K562 (cell line): ENCODE data around the gene C16orf90. TPM values are rescaled to one million over a fixed set of nuclear protein-coding genes. Genes with fewer than 3 reads are reported as not detected.

Source experiments
- ATAC-seq: fragments of 200-7000 bp; cut with Tn5 transposase; 3 replicates; pipeline ENCODE4 v1.9.1; 2020; ENCODE audit warnings: moderate library complexity
- BruUV-seq: library from RNA; stranded (reverse); fragments of 400-500 nt; replicated peaks from 2 replicates; lab custom pipeline; 2021; lab: Mats Ljungman, UMichigan
- CTCF ChIA-PET: fragments of 300-600 bp; formaldehyde crosslinking; extraction: SDS; loops from one replicate; lab custom pipeline; 2021; ENCODE audit warnings: low intra/inter-chr PET ratio; lab: Yijun Ruan, JAX
- POLR2A ChIA-PET: fragments of 300-600, 350-650 bp; sonication (Branson Sonifier 250); formaldehyde crosslinking; extraction: SDS; loops from one replicate; lab custom pipeline; 2021; ENCODE audit warnings: antibody characterized with exemption, inconsistent platforms; lab: Yijun Ruan, JAX
- DNase-seq, 4 experiments: peaks; one replicate each; pipeline versions ENCODE4 v3.0.0 to v3.0.0-alpha.2; 2011 to 2018; ENCODE audit warnings: low spot score in 3 of 4, mixed read lengths in 3 of 4; ENCODE audit errors: extremely low read depth in 1 of 4
- FAIRE-seq: peaks from 2 replicates; lab custom pipeline; 2011; peaks lifted over from hg19 to GRCh38; lab: Jason Lieb, UNC
- H2AFZ ChIP-seq: 2 replicates; pipeline ENCODE4 v1.6.0; 2011; ENCODE audit warnings: low read depth, low read length, control low read depth, inconsistent platforms
- H3K27ac ChIP-seq: fragments of 200-600 bp; 3 replicates; pipeline ENCODE4 v1.8.0; 2011; ENCODE audit warnings: low read depth, mild to moderate bottlenecking, control low read depth, inconsistent platforms, low read length, moderate library complexity, mixed read lengths; ENCODE audit errors: extremely low read depth
- H3K27me3 ChIP-seq, 2 experiments: fragments of 300-600 bp in 1 of 2; 2 replicates in 1 of 2; 3 replicates in 1 of 2; pipeline versions ENCODE4 v1.6.0 to v1.8.0; 2011; ENCODE audit warnings: inconsistent platforms in 2 of 2, low read length in 2 of 2, mild to moderate bottlenecking in 1 of 2, mixed read lengths in 1 of 2, moderate library complexity in 1 of 2; ENCODE audit not compliant: control insufficient read depth in 2 of 2, insufficient read depth in 2 of 2
- H3K36me3 ChIP-seq: fragments of 300-600 bp; 3 replicates; pipeline ENCODE4 v1.8.0; 2011; ENCODE audit warnings: mild to moderate bottlenecking, low read length, inconsistent platforms; ENCODE audit not compliant: control insufficient read depth, insufficient read depth
- H3K4me1 ChIP-seq, 2 experiments: fragments of 200-600 bp in 1 of 2; replicated peaks in 1 of 2; 2 replicates in 1 of 2; 3 replicates in 1 of 2; pipeline versions ENCODE4 v1.5.1 to v1.8.0; 2011; ENCODE audit warnings: inconsistent platforms in 2 of 2, low read length in 2 of 2, mild to moderate bottlenecking in 1 of 2, mixed read lengths in 1 of 2, moderate library complexity in 1 of 2; ENCODE audit not compliant: control insufficient read depth in 2 of 2, insufficient read depth in 2 of 2
- H3K4me2 ChIP-seq: 2 replicates; pipeline ENCODE4 v1.6.1; 2011; ENCODE audit warnings: low read length, control low read depth, inconsistent platforms, mixed read lengths; ENCODE audit not compliant: insufficient read depth
- H3K4me3 ChIP-seq: fragments of 200-600 bp; sonication (generic), shearing (Covaris generic); 2 replicates; pipeline ENCODE4 v1.5.1; 2016; ENCODE audit warnings: control low read depth, inconsistent platforms
- H3K79me2 ChIP-seq: fragments of 200-600 bp; 3 replicates; pipeline ENCODE4 v1.8.0; 2011; ENCODE audit warnings: low read length, inconsistent platforms; ENCODE audit not compliant: control insufficient read depth, insufficient read depth
- H3K9ac ChIP-seq, 2 experiments: 2 replicates each; pipeline versions ENCODE4 v1.6.0 to v1.6.1; 2011; ENCODE audit warnings: low read depth in 2 of 2, low read length in 2 of 2, control low read depth in 1 of 2, inconsistent platforms in 1 of 2, mild to moderate bottlenecking in 1 of 2, mixed read lengths in 1 of 2; ENCODE audit not compliant: insufficient read depth in 1 of 2
- H3K9me1 ChIP-seq: one replicate; pipeline ENCODE4 v1.6.0; 2011; ENCODE audit warnings: inconsistent platforms, mild to moderate bottlenecking, low read length, moderate library complexity; ENCODE audit not compliant: control insufficient read depth, insufficient read depth
- H3K9me3 ChIP-seq: replicated peaks from 2 replicates; pipeline ENCODE4 v1.5.1; 2011; ENCODE audit warnings: low read depth, low read length, inconsistent platforms; ENCODE audit not compliant: control insufficient read depth, insufficient read depth
- H4K20me1 ChIP-seq: replicated peaks from 2 replicates; pipeline ENCODE4 v1.6.1; 2011; ENCODE audit warnings: low read length, inconsistent platforms, mixed read lengths; ENCODE audit not compliant: control insufficient read depth, insufficient read depth
- SAFB ChIP-seq: fragments of 200-400 bp; formaldehyde crosslinking; IDR thresholded peaks from 2 replicates; pipeline ENCODE4 v1.6.1; 2017; ENCODE audit warnings: low read depth, low read length, borderline replicate concordance
- WGBS: fragments of 100-300 bp; shearing (Covaris generic); methylation state at CpG from one replicate; pipeline ENCODE4 v1.1.6; 2016; ENCODE audit warnings: low coverage, mixed read lengths; ENCODE audit not compliant: insufficient coverage; ENCODE audit errors: missing lambda C conversion rate; 5-methylcytosine and 5-hydroxymethylcytosine counted together
- in situ Hi-C: fragments of 300-500 bp; cut with MboI; formaldehyde crosslinking; loops from 4 replicates; pipeline ENCODE4 v1.15.0; 2018; ENCODE audit warnings: inconsistent platforms, mixed read lengths
- intact Hi-C: fragments of 100-400 bp; cut with micrococcal nuclease; formaldehyde crosslinking; loops from 2 replicates; pipeline ENCODE4 v1.14.2; 2022
- polyA plus RNA-seq, 8 experiments: library from polyadenylated mRNA; depleted of rRNA in 4 of 8; stranded (reverse) in 5 of 8; unstranded in 3 of 8; fragments of >200 nt; fragmentation: Nextera tagmentation in 2 of 8; fragmentation: Illumina TruSeq in 1 of 8; extraction: Ambion mirVana in 2 of 8; extraction: Trizol in 1 of 8; gene quantifications; 2 replicates each; pipeline versions ENCODE4 v1.2.1 to v1.2.3, GENCODE V29; 2011 to 2014; ENCODE audit warnings: inconsistent platforms in 1 of 8, missing spikeins in 1 of 8
- total RNA-seq, 7 experiments: library from RNA; depleted of rRNA in 6 of 7; stranded (reverse); fragments of >200 nt in 6 of 7; fragmentation: Illumina TruSeq in 2 of 7; extraction: Trizol in 2 of 7; gene quantifications; 2 replicates each; pipeline versions ENCODE4 v1.2.1 to v1.2.3, GENCODE V29; 2011 to 2021; ENCODE audit warnings: low replicate concordance in 1 of 7
- TF ChIP-seq, protein P1 (sequence below): fragments of 450-650 bp; IDR thresholded peaks from 2 replicates; pipeline ENCODE4 v1.6.1; 2018; ENCODE audit not compliant: partially characterized antibody

The C16orf90 gene
- total and polyA plus RNA-seq, 9 of the 15 experiments (the other 6 are each of a cell fraction or from before 2014, with no cell fraction given) = not detected

DNA sequence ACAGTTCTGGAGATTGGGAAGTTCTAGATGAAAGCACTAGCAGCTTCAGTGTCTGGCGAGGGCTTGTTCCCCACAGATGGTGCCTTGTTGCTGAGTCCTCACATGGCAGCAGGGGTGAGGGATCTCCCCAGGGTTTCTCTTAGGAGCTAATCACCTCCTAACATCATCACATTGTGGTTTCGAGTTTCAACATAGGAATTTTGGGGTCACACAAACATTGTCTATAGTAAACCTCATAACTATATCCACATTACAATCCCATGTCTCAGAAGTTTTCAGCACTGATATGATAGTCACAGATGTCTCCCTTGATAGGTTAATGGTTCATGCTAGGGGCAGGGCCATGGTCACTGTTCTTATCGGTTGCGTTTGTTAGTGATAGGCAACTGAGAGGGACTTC is 19.3 kb upstream of the C16orf90 start (continued):
- TF ChIP-seq, protein P1, sequence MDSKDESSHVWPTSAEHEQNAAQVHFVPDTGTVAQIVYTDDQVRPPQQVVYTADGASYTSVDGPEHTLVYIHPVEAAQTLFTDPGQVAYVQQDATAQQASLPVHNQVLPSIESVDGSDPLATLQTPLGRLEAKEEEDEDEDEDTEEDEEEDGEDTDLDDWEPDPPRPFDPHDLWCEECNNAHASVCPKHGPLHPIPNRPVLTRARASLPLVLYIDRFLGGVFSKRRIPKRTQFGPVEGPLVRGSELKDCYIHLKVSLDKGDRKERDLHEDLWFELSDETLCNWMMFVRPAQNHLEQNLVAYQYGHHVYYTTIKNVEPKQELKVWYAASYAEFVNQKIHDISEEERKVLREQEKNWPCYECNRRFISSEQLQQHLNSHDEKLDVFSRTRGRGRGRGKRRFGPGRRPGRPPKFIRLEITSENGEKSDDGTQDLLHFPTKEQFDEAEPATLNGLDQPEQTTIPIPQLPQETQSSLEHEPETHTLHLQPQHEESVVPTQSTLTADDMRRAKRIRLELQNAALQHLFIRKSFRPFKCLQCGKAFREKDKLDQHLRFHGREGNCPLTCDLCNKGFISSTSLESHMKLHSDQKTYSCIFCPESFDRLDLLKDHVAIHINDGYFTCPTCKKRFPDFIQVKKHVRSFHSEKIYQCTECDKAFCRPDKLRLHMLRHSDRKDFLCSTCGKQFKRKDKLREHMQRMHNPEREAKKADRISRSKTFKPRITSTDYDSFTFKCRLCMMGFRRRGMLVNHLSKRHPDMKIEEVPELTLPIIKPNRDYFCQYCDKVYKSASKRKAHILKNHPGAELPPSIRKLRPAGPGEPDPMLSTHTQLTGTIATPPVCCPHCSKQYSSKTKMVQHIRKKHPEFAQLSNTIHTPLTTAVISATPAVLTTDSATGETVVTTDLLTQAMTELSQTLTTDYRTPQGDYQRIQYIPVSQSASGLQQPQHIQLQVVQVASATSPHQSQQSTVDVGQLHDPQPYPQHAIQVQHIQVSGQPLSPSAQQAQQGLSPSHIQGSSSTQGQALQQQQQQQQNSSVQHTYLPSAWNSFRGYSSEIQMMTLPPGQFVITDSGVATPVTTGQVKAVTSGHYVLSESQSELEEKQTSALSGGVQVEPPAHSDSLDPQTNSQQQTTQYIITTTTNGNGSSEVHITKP = peak; percentile 45

DNA sequence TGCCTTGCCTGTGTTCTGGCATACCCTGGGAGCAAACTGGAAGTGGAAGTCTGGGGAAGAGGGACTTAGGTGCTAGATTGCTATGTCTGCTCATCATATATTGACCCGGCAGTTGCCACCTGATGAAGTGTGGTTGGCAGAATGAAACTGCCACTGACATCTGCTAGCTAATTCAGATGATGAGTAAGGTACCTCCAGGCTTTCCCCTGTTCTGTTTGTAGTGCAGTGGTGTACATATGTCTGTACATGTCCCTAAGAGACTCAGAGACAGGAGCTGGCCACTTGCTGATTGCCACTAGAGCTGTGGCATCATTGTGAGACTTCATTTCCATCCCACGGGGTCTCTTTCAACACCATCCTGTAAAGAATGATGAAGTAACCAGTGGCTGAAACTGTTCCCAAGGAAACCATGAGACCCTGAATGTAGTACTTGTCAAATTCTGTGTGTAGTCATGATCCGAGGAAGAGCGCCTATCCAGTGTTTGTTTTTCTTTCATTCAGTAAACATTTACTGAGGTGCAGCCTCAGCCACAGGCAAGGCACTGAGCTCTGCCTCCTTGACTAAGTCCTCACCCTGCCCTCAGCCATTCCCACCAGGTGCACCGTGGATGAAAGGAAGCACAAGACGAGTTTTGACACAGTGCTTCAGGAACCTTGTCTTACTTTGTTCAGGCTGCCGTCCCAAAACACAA is 18.7 kb upstream of the C16orf90 start:
- no peaks in the 10 kb centered on the region for H3K9me3 ChIP-seq
- intact Hi-C loops = no loop called here
- no peak overlapping the region for H3K9ac ChIP-seq
- H3K27me3 ChIP-seq = no peaks in the 10 kb centered on the region
- H3K4me2 ChIP-seq = no peak overlapping the region
- ChIA-PET POLR2A (interaction anchor here (0.5 to 0.7 kb wide), 2 partner anchors 27 to 231 kb away, joined by 3 read pairs; no protein-coding TSS in a partner anchor), CTCF (no interaction called here)
- FAIRE-seq = no peak
- 49% methylated on average over 7 of the region's 7 CpGs for WGBS
- no peak for DNase-seq
- peaks cover 5 to 7% of the 10 kb centered on the region in 2 experiments for H3K4me1 ChIP-seq
- BruUV-seq = no TSS peak
- TF ChIP-seq SAFB = no peak
- H3K9me1 ChIP-seq = peaks cover 2% of the 10 kb centered on the region
- no peaks in the 10 kb centered on the region for H3K79me2 ChIP-seq
- no peaks in the 10 kb centered on the region for H4K20me1 ChIP-seq
- no peak overlapping the region for H2AFZ ChIP-seq
- H3K36me3 ChIP-seq = peaks cover 3% of the 10 kb centered on the region; the same call in 1 of the 3 replicates
- H3K27ac ChIP-seq = no peak overlapping the region
- H3K4me3 ChIP-seq = no peak overlapping the region
- no peak for ATAC-seq
- in situ Hi-C loops = no loop called here
